ENCODE data around the gene CLPSL2.
"Not testable (repeated sequence)": the region's sequence is repeated elsewhere in the genome, so short reads cannot be mapped to it uniquely, and the experiment has no call there.

DNA sequence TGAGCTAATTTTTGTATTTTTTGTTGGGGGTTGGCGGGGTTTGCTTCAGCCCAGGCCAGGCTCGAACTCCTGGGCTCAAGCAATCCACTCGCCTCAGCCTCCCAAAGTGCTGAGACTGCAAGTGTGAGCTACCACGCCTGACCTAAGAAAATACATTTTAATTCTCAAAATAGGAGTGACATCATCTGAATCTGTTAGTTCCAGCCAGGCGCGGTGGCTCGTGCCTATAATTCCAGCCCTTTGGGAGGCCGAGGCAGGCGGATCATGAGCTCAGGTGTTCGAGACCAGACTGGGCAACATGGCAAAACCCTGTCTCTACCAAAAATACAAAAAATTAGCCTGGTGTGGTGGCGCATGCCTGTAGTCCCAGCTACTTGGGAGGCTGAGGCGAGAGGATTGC lies 42.1 kb upstream of the CLPSL2 start:
- TF ChIP-seq, protein P1, sequence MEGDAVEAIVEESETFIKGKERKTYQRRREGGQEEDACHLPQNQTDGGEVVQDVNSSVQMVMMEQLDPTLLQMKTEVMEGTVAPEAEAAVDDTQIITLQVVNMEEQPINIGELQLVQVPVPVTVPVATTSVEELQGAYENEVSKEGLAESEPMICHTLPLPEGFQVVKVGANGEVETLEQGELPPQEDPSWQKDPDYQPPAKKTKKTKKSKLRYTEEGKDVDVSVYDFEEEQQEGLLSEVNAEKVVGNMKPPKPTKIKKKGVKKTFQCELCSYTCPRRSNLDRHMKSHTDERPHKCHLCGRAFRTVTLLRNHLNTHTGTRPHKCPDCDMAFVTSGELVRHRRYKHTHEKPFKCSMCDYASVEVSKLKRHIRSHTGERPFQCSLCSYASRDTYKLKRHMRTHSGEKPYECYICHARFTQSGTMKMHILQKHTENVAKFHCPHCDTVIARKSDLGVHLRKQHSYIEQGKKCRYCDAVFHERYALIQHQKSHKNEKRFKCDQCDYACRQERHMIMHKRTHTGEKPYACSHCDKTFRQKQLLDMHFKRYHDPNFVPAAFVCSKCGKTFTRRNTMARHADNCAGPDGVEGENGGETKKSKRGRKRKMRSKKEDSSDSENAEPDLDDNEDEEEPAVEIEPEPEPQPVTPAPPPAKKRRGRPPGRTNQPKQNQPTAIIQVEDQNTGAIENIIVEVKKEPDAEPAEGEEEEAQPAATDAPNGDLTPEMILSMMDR (conservative IDR thresholded peaks at IDR 0.05) = not testable (repeated sequence)
- not testable (repeated sequence) for TF ChIP-seq ZFX (IDR thresholded peaks at IDR 0.05)
